ENCODE data around the gene ANKRD12. TPM values are rescaled to one million over a fixed set of nuclear protein-coding genes. Genes with fewer than 3 reads are reported as not detected.
A peak's percentile ranks its signal among the peaks of the same experiment; 100 is the strongest.

ANKRD12 gene
- total RNA-seq, 1 donor from 2014 or later: 47.2 TPM

GRCh38 chr18:9106800-9107584 is 29.6 kb upstream of the ANKRD12 start:
- no peak for DNase-seq

DNA sequence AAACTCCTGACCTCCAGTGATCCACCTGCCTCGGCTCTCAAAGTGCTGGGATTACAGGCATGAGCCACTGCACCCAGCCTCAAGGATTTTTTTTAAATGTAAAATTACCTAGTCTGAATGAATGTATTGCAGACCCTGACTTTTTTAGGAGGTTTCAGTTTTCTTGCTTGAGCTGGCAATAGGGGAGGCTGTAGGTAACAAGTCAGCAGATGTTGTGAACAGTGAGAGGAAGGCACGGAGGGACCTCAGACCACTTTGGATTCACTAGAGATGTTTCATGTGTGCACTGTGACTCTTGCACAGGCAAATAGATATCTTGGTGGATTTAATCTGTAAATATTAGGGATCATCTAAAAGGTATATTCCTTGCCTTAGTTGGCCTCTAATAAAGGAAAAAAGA is 27.7 kb upstream of the ANKRD12 start:
- DNase-seq: no peak

GRCh38 chr18:9109523-9109922 is 27.1 kb upstream of the ANKRD12 start:
- DNase-seq: peak; percentile 21

DNA sequence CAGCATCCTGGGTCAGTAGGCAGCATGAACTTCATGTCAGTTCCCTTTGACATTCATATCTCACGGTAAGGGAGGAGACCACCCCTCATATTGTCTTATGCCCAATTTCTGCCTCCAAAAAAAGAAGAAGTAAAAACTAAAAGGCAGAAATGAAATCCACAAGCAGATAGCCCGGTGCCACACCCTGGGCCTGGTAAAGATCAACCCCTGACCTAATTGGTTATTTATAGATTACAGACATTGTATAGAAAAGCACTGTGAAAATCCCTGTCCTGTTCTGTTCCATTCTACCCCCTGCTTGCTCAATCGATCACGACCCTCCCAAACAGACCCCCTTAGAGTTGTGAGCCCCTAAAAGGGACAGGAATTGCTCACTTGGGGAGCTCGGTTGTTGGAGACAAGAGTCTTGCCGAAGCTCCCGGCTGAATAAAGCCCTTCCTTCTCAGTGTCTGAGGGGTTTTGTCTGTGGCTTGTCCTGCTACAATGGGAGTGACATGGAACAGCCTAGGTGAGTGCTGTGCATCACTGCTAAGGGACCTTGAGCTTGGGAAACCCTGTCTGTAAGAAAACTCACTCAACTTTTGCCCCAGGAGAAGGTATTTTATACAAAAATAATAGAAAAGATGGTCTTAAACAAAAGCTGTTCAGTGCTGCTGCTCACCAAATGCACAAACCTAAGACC is 23.0 kb upstream of the ANKRD12 start:
- no peak for DNase-seq

- no peak for DNase-seq
Observed at GRCh38 chr18:9115984-9116383, 20.6 kb upstream of the ANKRD12 start.

DNA sequence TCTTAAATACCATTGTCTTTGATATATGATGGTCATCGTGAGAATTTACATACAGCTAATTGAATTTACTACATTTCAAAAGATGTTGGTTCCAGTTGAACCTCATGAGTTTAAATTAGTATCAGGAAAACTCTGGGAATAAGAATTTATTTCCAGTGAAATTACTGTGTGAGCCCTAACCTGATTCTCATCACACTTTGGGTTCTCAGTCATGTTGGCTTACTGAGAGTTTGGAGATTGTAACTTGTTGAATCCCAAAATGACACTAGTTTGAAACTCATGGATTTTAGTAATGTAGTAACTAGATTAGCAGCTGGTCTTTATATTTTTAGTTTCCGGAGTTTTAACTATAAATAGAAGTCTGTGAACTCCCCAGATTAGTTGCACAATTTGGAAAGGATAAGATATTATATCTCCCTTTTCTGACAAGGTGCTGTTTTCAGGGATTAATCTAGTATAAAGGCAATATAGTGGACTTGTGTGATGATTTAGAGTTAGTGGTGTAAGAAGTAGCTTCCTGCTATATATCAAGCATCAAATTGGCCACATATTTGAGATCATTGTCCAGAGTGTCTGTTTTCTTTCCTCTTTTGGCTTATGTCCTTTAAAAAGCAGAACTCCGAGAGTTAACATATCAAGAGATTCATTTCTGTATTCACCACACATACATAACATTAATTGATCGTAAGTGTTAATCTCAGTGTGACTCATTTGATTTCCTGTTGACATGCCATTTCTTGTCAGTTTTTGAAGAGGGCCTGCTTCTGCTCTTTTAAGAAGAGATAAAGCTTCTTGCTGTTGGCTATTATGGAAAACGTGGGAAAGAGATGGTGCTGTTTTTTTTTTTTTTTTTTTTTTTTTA is 18.4 kb upstream of the ANKRD12 start:
- DNase-seq: no peak

DNA sequence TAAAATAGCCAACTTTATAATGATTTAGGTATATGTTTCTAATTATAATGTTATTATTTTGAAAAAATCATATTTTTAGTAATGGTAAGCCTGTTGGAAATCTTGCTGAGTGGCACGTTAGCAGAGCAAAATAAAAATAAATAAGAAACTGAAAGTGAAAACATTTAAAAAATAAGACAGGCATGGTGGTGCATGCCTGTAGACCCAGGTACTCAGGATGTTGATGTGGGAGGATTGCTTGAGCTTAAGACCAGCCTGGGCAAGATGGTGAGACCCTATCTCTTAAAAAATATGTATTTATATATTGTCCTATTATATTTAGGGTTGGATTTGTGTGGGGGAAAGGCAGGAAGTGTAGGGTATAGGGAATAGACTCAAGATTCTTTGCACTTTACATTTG is 15.8 kb upstream of the ANKRD12 start:
- no peak for DNase-seq

DNA sequence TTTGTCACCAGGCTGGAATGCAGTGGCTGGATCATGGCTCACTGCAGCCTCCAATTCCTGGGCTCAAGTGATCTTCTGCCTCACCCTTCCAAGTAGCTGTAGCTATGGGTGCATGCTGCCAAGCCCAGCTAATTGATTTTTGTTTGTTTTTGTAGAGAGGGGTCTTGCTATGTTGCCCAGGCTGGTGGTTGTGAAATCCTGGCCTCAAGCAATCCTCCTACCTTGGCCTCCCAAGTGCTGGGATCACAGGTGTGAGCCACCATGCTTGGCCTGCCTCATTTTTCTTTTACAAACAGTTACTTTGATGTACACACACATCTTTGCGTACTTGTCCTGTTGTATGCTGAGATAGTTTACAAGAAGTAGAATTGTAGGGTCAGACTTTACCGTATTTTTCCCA is 13.1 kb upstream of the ANKRD12 start:
- DNase-seq: no peak

DNA sequence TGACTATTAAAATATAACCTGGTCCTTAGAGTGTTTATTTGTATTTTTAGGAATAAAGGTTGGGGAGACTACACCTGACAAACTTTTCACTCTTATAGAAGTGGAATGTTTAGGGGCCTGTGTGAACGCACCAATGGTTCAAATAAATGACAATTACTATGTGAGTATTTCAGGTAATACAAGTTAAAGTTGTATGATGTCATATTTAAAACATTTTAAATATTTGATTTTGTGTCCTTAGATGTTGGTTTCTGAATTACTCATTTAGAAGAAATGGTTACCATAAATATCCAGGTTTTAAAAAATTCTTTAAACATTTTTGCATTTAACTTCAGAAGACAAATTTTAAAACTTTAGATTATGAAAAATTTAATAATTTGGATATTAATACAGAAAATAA is 11.8 kb upstream of the ANKRD12 start:
- DNase-seq: no peak

DNA sequence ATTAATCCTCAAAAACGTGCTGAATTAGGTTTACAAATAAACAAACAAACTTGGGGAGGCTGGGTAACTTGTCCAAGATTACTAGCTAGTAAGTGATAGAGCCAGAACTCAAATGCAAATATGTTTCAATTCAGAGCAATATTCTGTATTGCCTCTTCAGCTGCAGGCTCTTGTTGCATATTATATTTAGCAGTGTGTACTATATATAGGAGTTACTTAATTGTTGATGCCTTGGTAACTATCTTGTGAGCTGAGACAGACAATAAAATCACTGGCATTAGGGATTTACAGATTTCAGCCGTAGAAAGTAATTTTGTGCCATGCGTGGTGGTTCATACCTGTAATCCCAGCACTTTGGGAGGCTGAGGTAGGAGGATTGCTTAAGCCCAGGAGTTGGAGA is 10.2 kb upstream of the ANKRD12 start:
- no peak for DNase-seq

- no peak for DNase-seq
Observed at GRCh38 chr18:9130195-9130594, 6.4 kb upstream of the ANKRD12 start.

DNA sequence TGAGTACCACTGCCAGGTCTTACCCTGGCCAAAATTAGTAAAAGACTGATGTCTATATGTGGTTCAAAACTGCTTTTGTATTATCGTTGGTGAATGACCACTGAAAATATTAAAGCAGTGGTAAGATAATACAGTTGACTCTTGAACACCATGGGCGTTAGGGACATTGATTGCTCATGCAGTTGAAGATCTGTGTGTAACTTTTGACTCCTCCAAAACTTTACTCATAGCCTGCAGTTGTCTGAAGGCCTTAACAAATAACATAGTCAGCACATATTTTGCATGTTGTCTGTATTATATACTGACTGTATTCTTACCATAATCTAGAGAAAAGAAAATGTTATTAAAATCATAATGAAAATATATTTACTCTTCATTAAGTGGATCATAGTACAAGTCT is 5.8 kb upstream of the ANKRD12 start:
- no peak for DNase-seq

GRCh38 chr18:9132628-9133027 is 4.0 kb upstream of the ANKRD12 start:
- DNase-seq: no peak

DNA sequence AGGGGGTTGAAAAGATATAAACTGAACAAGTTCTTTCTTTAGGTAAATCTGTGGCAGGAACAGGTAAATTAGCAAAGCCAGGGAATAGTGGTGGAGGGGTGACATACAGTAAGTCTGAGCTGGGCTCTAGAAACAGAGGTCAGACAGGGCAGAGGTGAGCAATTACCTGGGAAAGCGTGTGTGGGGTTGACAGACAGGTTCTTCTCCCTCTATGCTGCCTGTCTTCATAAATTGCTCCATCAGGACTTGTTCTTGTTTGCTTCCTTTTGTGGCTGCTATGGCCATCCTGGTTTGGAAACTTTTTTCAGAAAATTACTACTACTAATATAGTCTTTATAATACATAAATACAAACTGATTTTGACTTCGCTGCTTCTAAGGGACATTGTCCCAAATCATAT is 3.4 kb upstream of the ANKRD12 start:
- no peak for DNase-seq

GRCh38 chr18:9135081-9135911 is 1.3 kb upstream of the ANKRD12 start:
- no peak for DNase-seq

- no peak for DNase-seq
Observed at GRCh38 chr18:9135912-9136314, 668 bp upstream of the ANKRD12 start.

DNA sequence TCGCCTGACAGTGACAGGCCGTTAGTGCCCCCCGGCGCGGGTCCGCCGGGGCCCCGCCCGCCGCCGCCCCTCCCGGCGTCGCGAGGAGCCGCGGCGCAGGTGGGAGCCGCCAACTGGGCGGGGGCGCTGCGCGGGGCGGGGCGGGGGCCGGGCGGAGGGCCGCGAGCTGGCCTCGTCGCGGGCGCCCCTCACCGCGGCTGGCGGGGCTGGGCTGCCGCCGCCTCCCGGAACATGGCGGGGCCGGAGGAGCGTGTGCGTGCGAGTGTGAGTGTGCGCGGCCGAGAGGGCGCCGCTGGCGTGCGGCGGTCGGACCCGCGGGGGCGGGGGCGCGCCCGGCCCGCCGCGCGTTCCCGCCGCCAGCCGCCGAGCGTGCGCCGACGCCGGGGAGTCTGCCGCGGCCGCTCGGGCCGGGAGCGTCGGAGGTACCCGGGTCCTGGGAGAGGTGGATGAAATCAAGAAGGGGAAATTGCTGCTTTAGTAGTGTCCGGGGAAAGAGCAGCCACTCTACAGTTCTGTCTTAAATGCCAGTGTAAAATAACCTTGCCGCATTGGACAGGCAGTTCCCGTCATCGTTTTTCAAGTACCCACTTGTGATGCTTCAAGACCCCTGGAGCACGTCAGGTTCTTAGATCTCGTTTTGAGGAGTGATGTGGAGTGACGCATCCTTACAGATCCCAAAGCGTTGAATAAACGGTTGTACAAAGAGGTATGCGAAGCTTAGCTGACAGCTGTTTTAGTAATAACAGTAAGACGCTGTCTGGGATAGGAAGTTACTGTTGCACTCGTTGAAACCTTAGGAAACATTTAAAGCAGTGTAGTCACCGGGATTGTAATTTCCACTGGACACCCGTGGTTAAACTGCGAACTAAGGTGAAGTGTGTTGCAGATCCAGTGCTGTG is 836 bp downstream of the ANKRD12 start:
- peak; percentile 82 for DNase-seq

GRCh38 chr18:9139400-9140039 is 2.9 kb downstream of the ANKRD12 start:
- DNase-seq: no peak

GRCh38 chr18:9140381-9140780 is 3.8 kb downstream of the ANKRD12 start:
- no peak for DNase-seq

- DNase-seq: no peak
Observed at GRCh38 chr18:9140984-9141383, 4.4 kb downstream of the ANKRD12 start.

DNA sequence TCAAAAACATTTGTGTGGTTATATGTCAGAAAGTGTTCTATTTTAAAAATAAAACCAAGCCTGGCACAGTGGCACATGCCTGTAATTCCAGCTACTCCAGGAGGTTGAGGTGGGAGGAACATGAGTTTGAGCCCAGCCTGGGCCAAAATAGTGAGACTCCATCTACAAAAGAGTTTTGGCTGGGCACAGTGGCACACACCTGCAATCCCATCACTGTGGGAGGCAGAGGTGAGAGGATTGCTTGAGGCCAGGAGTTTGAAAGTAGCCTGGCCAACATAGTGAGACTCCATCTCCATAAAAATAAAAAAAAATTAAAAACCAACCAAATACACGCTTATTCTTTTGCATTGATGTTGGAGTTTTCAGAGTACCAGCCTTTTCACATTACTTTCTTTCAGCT is 9.6 kb downstream of the ANKRD12 start:
- DNase-seq: no peak

Data from skin of body (tissue), 2 donors.